NCI-H1930 (cell line): ENCODE measurements around the gene BCR.

Experiments used
- DNase-seq, 2 experiments: peaks; one replicate each; lab custom pipeline; 2025; lab: John Stamatoyannopoulos, UW

The BCR gene

GRCh38 chr22:23200898-23201297 is 20.6 kb downstream of the BCR start:
- no peak for DNase-seq

DNA sequence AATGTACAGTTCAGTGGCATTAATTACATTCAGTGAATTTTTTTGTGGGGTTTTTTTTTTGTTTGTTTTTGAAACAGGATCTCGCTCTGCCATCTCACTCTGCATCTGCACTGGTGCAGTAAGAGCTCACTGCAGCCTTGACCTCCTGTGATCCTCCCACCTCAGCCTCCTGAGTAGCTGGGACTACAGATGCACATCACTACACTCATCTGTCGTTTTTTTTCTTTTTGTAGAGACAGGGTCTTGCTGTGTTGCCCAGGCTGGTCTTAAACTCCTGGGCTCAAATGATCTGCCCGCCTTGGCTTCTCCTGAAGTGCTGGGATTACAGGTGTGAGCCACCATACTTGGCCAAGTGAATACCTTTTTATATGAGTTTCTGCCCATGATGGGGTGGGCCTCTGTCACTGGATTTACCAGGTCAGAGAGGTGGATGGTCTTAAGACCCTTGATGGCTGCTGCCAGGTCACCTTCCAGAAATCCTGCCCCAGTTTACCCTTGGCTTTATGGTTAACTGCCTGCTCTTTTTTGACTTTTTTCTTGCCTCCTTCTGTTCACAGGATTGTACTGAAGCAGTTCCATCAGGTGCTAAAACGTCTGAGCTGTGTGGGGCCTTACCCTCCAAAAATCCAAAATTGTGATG is 22.6 kb downstream of the BCR start:
- no peak for DNase-seq

DNA sequence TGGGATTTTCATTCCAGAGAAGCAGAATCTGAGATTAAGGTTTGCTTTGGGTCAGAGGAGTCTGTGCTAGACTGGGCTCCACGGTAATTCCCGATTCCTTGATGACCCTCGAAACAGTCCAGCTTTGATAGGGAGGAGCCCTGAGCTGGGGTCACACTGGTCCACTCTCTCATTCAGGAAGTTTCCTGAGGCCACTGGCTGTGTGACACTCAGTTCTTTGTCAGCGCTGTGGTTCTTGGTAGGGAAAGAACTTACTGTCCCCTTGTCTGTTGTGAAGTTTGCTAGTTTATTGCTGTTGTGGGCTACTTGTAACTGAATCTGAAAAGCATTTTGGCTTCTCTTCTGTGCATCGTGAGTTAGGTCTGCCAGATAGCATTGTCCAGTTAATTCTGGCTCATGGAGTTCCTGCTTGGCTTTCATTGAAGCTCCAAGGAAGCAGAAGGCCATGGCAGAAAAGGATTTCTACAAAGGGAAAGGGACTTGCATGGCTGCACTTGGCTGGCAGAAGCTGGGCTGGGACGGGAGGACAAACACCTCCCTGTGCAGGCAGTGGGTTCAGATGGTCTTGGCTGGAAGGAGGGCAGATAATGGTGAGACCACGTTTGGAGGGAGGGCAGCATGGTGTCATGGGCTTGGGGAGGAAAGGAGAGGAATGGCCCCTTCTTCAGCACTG is 23.3 kb downstream of the BCR start:
- no peak for DNase-seq

DNA sequence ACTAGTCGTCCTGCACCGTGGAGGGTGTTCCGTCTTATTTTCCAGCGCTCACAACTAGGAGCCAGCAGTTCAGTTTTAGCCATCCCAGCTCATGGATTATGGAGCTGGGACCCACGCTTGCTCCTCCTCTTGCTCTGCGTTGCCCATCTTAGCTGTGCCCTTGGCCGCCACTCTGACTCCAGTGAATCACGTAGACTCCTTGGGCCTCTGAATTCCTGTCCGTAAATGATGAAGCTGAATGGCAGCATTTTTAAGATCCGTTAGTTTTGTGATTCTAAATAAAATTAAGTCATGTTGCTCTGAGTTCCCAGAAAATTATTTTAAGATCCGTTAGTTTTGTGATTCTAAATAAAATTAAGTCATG is 23.8 kb downstream of the BCR start:
- DNase-seq: no peak

DNA sequence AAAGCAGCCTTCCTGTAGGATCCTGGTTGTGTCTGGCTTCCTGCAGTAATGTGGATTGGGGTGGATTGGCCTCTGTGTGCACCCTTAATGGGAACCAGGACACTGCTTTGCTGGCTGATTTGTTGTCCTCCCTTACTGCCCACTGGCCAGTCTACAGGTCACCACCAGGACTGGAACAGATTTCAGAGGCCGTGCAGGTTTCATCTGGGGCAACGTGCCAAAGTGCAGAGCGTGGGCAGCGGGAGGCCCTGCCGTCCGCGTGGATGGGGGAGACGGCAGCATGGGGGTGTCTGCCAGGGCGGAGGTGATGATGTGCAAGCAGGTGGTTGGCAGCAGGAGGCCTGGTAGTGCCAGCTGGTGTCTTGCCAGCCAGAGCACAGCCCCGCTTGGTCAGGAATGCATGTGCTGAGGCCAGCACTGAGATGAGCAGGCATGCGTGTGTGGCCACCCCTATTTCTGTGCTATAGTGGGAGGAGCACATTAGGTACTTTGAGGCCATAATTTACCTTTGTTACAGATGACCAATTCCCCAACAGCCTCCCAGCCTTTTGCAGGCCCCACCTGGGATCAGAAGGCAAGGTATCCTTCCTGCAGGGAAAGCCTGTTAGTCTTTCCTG is 24.3 kb downstream of the BCR start:
- DNase-seq: no peak

DNA sequence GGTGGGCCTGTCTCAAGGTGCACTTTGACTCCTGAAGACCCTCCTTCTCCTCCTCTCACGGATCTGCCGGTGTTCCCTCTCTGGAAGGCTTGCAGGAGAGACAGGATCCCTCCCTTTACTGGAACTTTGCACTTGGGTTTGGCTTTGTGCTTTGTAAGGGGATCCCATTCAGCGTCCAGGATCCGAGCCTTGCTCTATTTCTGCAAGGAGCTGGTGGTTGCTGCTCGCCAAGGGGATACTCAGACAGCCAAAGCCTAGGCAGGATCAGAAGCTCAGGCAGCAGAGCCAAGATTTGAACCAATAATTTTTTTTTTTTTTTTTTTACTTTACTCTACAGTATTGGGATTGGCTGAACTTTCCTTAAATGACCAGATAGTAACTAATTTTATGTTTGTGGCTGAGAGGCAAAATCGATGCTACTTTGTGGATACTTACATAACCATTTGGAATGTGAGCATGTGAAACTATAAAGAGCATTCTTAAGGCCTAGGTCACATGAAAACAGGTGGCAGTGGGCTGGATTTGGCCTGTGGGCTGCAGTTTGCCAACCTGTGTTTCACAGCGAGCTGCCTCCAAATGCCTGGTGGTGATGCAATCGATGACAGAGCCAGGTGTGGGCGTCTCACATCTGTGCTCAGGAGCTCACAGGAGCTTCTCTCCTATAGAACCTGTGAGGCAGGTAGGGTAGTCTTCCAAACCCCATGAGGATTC is 25.2 kb downstream of the BCR start:
- no peak for DNase-seq

DNA sequence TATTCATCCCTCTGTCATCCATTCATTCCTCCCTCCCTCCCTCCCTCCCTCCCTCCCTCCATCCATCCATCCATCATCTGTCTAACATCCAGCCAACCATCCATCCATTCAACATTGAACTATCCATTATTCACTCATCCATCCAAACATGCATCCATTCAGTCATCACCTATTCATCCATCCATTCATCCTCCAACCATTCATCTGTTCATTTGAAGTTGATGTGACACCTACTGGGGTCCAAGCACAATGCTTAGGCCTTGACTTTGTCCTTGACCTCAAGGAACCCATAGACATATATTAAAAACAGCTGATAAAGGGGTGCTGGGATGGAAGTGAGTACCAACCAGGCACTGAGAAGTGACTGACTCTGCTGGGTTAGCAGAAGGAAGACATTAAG is 26.6 kb downstream of the BCR start:
- DNase-seq: no peak

GRCh38 chr22:23207729-23208393 is 27.6 kb downstream of the BCR start:
- DNase-seq: no peak

DNA sequence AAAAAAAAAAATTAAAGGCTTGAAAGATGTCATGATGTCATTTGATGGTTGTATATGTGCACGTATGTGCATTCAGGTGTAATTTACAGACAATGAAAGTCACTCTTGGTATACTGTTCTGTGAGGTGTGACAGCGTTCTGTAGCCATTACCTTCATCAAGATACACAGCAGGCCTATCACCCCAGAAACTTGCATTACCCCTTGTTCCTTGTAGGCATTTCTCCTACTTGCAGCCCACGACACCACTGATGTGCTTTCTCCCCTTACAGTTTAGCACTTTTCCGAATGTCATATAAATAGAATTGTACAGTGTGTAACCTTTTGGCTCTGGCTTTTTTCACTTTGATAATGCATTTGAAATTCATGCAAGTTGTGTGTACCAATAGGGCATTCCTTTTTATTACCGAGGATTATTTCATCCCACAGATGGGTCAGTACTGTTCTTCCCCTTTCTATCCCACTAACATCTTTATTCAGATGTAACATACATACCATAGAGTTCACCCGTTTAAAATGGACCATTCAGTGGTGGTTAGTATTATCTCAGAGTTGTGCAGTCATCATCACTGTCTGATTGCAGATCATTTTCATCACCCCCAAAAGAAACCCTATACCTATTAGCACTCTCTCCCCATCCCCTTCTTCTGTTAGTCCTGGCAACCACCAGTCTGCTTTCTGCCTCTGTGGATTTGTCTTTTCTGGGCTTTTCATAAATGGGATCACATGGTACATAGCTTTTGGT is 30.3 kb downstream of the BCR start:
- no peak for DNase-seq

DNA sequence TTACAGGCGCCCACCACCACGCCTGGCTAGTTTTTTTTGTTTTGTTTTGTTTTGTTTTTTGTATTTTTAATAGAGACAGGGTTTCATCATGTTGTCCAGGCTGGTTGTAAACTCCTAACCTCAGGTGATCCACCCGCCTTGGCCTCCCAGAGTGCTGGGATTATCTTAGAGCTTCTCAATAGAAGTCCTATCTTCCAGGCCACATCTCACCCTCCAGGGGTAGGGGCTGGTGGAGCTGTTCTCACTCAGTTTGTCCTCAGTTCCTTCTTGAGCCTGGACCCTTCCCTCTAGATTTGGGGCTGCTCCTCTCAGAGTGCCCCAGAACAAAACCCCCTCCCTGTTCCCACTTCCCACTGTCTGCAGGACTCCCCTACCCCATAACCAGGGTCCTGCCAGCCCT is 31.3 kb downstream of the BCR start:
- no peak for DNase-seq

GRCh38 chr22:23212061-23213021 is 32.0 kb downstream of the BCR start:
- no peak for DNase-seq

- no peak for DNase-seq
These were observed 32.8 kb downstream of the BCR start for GRCh38 chr22:23213022-23213555.

DNA sequence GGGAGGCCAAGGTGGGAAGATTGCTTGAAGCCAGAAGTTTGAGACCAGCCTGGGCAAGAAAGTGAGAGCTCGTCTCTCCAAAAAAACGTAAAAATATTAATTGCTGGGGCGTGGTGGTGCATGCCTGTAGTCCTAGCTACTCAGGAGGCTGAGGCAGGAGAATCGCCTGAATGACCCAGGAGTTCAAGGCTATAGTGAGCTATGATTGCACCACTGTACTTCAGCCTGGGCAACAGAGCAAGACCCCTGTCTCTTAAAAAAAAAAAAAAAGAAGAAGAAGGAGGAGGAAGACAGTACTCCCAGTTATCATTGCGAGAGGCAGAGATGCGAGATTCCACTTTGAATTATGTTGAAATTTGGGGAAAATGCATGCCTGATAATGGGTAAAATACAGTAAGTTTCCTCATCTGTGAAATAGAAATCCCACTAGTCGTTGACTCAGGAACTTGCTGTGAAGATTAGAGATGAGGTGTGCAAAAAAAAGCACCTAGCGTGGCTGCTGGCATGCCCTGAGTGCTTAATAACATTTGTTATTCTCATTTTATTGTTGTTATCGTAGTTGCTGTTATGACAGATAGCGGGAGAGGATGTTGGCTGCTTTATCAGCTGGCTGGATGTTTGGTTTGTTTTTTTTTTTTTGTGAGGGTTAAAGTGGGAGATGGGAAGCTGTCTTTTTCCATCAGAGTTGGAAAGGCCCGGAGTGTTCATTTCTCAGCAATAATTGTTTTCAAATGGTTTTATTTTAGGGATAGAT is 33.4 kb downstream of the BCR start:
- no peak for DNase-seq

- no peak for DNase-seq
These were observed 34.1 kb downstream of the BCR start for GRCh38 chr22:23214398-23214797.

DNA sequence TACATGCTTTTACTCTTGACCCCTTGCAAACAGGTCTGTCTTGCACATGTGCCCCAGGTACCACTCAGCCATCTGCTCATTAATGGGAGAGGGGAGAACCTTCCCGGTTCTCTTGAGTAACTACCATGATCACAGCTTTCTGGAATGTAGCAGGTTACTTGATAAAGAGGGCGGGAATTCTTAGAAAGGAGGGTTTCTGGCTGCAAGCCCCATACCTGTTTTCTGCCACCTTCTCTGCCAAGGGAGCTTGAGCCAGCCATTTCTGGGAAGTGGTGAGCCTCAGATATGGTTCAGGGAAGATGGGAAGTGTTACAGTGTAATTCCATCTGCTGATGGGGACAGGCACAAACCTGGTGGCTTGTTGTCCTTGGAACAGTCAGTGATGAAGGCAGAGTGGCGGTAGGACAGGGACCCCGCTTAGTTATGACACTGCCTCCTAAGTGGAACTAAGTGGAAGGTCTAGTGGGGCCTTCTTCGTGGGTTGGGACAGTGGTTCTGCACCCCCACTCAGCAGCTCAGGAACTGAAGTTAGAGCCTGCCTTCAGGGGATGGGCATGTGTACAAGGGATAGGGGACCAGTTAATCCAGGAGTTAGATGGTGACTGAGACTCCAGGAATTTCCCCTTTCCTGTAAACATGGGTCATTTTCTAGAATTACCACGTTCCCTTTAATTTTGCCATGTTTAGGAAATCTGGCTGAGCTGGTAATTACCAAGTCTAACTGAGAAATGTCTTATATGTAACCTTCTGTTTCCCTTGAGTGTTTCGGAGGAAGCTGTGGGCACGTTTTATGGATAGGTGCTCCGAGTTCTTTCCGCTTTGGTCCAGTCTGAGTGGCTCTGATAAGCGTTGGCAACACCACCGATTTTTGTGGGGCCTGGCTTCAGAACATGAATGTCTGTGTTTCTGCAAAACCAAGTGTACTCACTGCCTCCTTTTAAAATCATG is 35.3 kb downstream of the BCR start:
- DNase-seq: no peak

DNA sequence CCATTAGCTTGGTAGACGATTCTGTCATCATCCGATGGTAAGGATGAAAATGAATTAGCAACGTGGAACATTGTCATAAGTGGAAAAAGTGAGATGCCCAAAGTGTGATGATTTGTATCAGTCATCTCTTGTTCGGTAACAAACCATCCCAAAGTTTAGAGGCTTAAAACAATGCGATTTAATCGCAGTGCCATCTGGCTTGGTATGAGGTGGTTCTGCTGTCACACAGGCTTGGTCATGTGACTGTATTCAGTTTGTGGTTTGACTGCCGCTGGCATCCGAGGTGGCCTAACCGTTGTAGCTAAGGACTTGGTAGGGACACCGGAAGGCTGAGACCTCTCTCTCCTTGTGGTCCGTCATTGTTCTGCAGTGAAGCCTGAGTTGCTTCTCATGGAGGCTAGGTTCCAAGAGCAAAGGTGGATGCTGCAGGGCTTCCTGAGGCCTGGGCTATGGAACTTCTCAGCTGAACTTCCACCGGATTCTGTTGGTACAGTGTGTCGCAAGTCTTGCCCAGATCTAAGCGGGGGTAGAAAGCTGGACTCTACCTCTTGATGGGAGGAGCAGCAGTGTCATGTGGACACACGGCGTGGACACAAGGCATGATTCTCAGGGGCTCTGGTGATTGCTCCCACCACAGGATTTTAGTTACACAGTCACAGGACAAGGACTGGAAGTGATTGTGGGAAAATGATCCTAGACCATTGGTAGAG is 36.3 kb downstream of the BCR start:
- DNase-seq: no peak

DNA sequence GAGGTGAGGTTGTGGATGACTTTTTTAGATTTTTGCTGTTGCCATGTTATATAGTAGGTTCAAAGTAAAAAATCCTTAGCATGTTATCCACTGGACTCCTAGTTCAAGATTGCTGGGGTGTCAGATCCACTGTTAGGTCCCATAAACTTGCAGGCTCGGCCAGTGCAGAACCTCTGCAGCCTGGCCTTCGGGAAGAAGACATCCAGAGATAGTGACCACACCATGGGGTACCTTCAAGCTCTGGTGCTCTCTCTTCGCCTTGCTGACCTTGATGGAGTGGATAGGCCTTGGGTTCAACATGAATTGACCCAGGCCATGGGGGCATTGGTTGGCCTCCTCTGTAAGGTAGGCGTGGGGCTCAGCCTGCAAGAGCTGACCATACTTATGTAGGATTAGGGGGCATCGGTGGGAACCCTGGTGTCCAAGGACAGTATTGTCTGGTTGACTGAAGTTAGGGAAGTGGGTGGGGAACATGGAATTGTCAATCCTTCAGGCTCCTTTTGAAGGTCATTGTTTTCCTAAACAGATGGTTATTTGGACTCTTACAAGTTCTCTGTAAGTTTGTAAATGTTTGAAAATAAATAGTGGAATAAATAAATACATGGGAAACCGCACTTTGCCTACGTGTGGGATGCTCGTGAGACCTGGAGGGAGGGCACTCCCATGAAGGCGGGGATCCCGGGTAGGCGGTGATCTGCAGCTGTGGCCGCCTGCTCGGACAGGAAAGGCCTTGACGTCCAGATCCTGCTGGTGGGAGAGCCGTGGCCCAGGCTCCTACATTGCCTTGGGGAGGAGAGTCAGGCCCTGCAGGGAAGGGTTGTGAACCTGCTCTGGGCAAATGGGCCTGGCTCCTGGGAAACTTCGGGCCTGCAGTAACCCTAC is 37.1 kb downstream of the BCR start:
- DNase-seq: no peak
